C4-2B (cell line): ENCODE data around the gene ZNRD2.

Experiments
- ZFX ChIP-seq: fragments of 450-650 bp; IDR thresholded peaks from 2 replicates; pipeline ENCODE4 v1.6.1; 2017
- TF ChIP-seq, protein P1 (sequence below): fragments of 450-650 bp; conservative IDR thresholded peaks from 2 replicates; pipeline ENCODE4 v1.5.1; 2017; ENCODE audit warnings: mild to moderate bottlenecking

DNA sequence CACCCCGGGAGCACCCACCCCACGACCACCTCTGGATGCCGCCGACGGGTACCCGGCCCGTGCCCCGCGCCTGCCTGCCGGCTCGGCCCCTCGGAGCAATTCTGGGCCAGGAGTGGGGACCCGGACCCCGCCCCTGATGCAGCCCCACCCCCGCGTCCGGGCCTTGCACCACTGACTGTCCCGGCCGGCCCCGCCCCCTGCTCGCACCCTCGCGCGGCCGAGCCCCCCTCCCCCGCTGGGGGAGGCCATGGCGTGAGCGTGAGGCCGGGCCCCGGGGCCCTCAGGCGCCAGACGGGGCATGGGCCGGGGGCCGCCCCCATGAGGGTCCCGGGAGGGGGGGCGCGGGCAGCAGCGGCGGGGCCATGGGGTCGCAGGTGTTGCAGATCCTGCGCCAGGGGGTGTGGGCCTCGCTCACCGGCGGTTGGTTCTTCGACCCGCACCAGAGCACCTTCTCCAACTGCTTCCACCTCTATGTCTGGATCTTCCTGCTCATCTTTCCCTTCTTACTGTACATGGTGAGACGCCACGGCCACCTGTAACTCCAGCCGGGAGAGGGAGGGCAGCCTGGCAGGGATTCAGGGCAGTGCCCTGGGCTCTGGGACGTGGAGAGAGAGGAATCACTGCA, 45.8 kb downstream of the ZNRD2 start:
- TF ChIP-seq, protein P1, sequence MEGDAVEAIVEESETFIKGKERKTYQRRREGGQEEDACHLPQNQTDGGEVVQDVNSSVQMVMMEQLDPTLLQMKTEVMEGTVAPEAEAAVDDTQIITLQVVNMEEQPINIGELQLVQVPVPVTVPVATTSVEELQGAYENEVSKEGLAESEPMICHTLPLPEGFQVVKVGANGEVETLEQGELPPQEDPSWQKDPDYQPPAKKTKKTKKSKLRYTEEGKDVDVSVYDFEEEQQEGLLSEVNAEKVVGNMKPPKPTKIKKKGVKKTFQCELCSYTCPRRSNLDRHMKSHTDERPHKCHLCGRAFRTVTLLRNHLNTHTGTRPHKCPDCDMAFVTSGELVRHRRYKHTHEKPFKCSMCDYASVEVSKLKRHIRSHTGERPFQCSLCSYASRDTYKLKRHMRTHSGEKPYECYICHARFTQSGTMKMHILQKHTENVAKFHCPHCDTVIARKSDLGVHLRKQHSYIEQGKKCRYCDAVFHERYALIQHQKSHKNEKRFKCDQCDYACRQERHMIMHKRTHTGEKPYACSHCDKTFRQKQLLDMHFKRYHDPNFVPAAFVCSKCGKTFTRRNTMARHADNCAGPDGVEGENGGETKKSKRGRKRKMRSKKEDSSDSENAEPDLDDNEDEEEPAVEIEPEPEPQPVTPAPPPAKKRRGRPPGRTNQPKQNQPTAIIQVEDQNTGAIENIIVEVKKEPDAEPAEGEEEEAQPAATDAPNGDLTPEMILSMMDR = no peak
- TF ChIP-seq ZFX = peak; percentile 78; the same call in 1 of the 2 replicates
